ENCODE data around the gene TSPAN17. TPM values are rescaled to one million over a fixed set of nuclear protein-coding genes. Genes with fewer than 3 reads are reported as not detected.

Gene TSPAN17
- total RNA-seq, 1 donor from 2014 or later = 53.9 TPM

DNA sequence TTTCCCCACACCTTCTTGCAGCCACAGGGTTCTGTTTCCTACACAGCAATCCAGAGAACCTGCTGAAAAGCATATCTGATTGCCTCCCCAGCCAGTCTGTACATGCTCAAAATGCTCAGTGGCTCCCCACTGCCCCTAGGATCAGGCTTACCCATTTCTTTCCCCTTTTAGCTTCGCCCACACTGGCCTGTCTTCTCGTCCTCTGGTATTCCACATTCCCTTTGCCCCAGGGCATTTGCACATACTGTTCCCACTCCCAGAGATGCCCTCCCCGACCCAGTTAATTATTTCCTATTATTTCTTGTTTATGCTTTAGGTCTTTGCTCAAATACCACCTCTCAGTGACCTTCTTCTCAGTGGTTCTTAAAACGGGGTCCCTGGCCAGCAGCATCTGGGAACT lies 6.7 kb upstream of the TSPAN17 start:
- no peak overlapping the region for H3K4me3 ChIP-seq (ENCODE audit: low read depth, low read length)
- H3K36me3 ChIP-seq (ENCODE audit: control insufficient read depth, insufficient read depth, low read length) = no peaks in the 10 kb centered on the region
- peaks cover 12% of the 10 kb centered on the region for H3K27me3 ChIP-seq (ENCODE audit: control insufficient read depth, insufficient read depth, low read length)
- TF ChIP-seq, protein P1, sequence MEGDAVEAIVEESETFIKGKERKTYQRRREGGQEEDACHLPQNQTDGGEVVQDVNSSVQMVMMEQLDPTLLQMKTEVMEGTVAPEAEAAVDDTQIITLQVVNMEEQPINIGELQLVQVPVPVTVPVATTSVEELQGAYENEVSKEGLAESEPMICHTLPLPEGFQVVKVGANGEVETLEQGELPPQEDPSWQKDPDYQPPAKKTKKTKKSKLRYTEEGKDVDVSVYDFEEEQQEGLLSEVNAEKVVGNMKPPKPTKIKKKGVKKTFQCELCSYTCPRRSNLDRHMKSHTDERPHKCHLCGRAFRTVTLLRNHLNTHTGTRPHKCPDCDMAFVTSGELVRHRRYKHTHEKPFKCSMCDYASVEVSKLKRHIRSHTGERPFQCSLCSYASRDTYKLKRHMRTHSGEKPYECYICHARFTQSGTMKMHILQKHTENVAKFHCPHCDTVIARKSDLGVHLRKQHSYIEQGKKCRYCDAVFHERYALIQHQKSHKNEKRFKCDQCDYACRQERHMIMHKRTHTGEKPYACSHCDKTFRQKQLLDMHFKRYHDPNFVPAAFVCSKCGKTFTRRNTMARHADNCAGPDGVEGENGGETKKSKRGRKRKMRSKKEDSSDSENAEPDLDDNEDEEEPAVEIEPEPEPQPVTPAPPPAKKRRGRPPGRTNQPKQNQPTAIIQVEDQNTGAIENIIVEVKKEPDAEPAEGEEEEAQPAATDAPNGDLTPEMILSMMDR (IDR thresholded peaks at IDR 0.05; ENCODE audit: insufficient read depth, low read length, poor library complexity, severe bottlenecking) = no peak
- no peak for DNase-seq (ENCODE audit: low read depth)

DNA sequence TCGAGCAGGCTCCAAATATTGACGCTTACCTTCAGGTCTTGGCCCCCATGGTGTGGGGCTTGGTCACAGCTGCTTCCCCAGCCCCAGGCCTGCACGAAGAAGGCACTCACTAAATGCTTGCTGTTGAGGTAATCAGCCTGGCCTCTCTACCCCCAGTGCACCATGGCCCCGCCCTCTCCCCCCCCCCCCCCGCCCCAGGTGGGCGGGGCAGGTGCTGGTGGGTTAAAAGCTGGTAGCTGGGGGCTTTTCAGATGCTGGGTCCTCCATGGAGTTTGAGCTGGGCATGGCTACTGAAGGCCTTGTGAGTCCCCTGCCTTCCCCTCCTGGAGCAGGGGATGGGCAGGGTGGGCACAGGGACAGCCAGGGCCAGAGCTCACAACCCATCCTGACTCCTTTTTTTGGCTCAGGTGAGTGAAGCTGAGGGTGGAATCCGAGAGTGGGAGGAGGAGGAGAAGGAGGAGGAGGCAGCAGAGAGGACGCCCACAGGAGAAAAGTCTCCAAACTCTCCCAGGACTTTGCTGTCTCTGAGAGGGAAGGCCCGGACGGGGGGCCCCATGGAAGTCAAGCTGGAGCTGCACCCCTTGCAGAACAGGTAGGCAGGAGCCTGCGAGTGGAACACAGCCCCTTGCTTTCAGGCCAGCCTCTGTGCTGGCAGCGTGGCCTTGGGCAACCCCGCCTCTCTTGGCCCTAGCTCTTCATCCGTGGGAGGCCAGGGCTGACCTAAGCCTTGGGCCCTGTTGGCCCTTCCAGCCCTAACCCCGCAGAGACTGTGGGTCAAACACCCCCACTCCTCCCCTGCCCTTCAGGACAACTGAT lies 4.4 kb upstream of the TSPAN17 start:
- no peak for DNase-seq (ENCODE audit: low read depth)
- TF ChIP-seq, protein P1 (IDR thresholded peaks at IDR 0.05; ENCODE audit: insufficient read depth, low read length, poor library complexity, severe bottlenecking) = no peak
- Histone ChIP-seq H3K36me3 (ENCODE audit: control insufficient read depth, insufficient read depth, low read length) (no peaks in the 10 kb centered on the region), H3K27me3 (ENCODE audit: control insufficient read depth, insufficient read depth, low read length) (peaks cover 4% of the 10 kb centered on the region), H3K4me3 (ENCODE audit: low read depth, low read length) (no peak overlapping the region)

DNA sequence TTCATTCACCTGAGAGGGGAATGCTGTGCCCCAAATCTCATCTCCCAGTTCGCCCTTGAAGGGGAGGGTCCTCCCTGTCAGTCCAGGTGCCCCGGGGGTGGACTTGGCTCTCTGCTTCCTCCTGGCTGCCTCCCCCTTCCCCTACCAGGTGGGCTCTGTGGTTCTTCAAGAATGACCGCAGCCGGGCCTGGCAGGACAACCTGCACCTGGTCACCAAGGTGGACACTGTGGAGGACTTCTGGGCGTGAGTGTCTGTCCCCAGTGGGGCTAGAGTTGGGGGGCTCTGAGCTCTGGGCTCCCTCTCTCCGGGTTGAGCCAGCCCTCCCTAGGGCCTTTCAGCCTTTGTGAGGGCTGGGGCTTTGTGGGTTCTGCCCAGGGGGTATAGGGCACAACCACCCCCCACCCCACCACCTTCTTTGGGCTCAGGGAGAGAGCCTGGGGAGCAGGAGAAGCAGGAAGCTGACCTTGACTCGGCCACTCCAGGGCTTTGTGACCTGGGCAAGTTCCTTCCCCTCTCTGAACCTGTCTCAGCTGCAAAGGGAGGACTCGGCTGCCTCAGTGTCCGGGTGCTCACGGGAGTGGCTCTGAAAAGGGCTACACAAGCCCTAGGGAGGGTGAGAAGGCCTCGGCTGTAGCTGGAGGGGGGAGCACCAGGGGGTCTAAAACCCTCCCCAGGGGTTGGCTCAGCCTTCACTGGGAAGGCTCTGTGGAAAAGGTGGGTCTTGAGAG lies 3.6 kb upstream of the TSPAN17 start:
- Histone ChIP-seq H3K27me3 (ENCODE audit: control insufficient read depth, insufficient read depth, low read length) (peaks cover 3% of the 10 kb centered on the region), H3K4me3 (ENCODE audit: low read depth, low read length) (no peak overlapping the region), H3K36me3 (ENCODE audit: control insufficient read depth, insufficient read depth, low read length) (no peaks in the 10 kb centered on the region)
- no peak for DNase-seq (ENCODE audit: low read depth)
- TF ChIP-seq, protein P1 (IDR thresholded peaks at IDR 0.05; ENCODE audit: insufficient read depth, low read length, poor library complexity, severe bottlenecking) = no peak

DNA sequence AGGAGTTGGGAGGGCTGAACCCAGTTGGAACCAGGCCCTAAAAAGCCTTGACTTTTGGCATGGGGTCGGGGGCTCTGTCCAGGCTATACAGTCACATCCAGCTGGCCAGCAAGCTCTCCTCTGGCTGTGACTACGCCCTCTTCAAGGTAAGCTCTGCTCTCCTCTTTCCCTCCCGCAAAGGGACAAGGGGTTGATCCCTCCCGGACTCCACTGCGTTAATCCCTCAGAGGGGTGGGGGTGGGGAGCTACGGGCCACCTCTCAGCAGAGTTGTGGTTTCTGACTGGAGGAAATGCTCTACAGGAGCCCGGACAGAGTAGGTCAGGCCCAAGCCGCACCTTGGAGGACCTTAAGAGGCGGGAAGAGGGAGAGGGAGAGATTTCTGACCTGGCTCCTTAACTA lies 3.0 kb upstream of the TSPAN17 start:
- TF ChIP-seq, protein P1 (IDR thresholded peaks at IDR 0.05; ENCODE audit: insufficient read depth, low read length, poor library complexity, severe bottlenecking) = no peak
- no peak for DNase-seq (ENCODE audit: low read depth)
- peaks cover 3% of the 10 kb centered on the region for H3K27me3 ChIP-seq (ENCODE audit: control insufficient read depth, insufficient read depth, low read length)
- no peak overlapping the region for H3K4me3 ChIP-seq (ENCODE audit: low read depth, low read length)
- H3K36me3 ChIP-seq (ENCODE audit: control insufficient read depth, insufficient read depth, low read length) = no peaks in the 10 kb centered on the region

DNA sequence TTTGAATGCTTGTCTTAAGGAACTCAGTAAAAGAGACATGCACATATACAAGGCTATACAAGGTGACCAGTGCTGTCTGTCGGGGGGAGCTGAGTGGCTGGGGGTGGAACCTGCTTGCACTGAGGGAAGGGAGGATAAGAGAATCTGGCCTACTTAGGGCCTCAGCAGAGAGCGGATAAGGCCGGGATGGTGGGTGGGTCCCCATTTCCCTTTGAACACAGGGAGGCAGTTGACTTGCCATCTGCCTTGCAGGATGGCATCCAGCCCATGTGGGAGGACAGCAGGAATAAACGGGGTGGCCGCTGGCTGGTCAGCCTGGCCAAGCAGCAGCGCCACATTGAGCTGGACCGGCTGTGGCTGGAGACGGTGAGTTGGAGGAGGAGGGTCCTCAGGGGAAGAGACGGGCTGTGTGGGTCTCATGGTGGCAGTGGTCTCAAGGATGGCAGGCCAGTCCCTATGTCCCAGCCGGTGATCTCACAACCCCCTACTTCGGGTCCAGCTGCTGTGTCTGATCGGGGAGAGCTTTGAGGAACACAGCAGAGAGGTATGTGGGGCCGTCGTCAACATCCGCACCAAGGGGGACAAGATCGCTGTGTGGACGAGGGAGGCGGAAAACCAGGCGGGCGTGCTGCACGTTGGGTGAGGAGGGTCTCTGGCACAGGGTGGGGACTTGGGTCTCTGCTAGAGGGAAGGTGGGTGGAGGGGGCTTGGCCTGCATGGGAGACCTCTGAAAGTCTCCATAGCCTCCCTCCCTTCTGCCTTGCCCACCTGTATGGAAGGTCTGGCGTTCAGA lies 2.2 kb upstream of the TSPAN17 start:
- H3K4me3 ChIP-seq (ENCODE audit: low read depth, low read length) = no peak overlapping the region

More for the DNA sequence above, 2.2 kb upstream of the TSPAN17 start:
- no peaks in the 10 kb centered on the region for H3K27me3 ChIP-seq (ENCODE audit: control insufficient read depth, insufficient read depth, low read length)
- no peaks in the 10 kb centered on the region for H3K36me3 ChIP-seq (ENCODE audit: control insufficient read depth, insufficient read depth, low read length)
- no peak for DNase-seq (ENCODE audit: low read depth)
- TF ChIP-seq, protein P1 (IDR thresholded peaks at IDR 0.05; ENCODE audit: insufficient read depth, low read length, poor library complexity, severe bottlenecking) = no peak
